Measurements from ENCODE around the gene AAK1. TPM values are rescaled to one million over a fixed set of nuclear protein-coding genes. Genes with fewer than 3 reads are reported as not detected.

AAK1 gene
- polyA plus RNA-seq, 1 experiment, result 23.3 TPM

DNA sequence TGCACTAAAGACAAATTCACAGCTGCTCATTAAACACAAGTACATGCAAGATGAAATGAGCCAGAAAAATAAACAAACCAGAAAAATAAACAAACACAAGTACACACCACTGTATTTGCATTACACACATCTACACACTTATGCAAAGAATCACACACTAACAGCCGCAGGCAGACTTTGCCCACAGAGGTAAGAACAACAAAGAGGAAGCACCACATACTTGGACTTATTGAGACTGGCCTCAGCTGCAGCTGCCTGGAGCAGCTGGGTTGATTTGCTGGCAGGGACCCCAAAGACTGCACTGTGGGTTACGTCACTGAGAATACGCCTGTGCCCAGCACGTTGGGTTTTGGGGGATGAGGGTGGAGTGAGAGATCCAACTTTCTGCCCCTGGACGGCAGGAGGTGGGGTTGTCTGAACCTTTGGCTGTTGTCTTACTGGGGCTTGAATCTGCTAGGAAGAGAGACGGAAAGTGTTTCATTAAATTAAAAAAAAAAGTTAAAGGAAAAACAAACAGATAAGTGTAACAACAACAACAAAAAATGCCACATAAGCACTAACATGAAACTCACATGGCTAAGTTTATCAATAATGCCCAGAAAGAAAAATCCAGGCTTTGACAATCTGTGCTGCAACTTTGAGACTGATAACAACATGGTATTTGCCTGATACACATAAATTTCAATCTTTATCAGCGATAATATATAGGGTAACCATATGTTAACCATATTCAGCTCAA is 134.4 kb downstream of the AAK1 start:
- CTCF ChIA-PET, result no interaction called here
- Histone ChIP-seq H3K36me3 (ENCODE audit: control insufficient read depth, insufficient read depth, low read length) (peaks cover 15% of the 10 kb centered on the region), H3K4me3 (ENCODE audit: low read depth, low read length) (no peak overlapping the region)

GRCh38 chr2:69505710-69506109 is 137.8 kb downstream of the AAK1 start:
- Histone ChIP-seq H3K36me3 (ENCODE audit: control insufficient read depth, insufficient read depth, low read length) (peaks cover 13% of the 10 kb centered on the region), H3K27me3 (ENCODE audit: control insufficient read depth, insufficient read depth, low read length) (no peaks in the 10 kb centered on the region), H3K4me3 (ENCODE audit: low read depth, low read length) (no peak overlapping the region)
- no peak for DNase-seq (ENCODE audit: low read depth)
- TF ChIP-seq, protein P1, sequence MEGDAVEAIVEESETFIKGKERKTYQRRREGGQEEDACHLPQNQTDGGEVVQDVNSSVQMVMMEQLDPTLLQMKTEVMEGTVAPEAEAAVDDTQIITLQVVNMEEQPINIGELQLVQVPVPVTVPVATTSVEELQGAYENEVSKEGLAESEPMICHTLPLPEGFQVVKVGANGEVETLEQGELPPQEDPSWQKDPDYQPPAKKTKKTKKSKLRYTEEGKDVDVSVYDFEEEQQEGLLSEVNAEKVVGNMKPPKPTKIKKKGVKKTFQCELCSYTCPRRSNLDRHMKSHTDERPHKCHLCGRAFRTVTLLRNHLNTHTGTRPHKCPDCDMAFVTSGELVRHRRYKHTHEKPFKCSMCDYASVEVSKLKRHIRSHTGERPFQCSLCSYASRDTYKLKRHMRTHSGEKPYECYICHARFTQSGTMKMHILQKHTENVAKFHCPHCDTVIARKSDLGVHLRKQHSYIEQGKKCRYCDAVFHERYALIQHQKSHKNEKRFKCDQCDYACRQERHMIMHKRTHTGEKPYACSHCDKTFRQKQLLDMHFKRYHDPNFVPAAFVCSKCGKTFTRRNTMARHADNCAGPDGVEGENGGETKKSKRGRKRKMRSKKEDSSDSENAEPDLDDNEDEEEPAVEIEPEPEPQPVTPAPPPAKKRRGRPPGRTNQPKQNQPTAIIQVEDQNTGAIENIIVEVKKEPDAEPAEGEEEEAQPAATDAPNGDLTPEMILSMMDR (IDR thresholded peaks at IDR 0.05; ENCODE audit: insufficient read depth, low read depth, low read length), result no peak
- CTCF ChIA-PET, result interaction anchor here (2.6 kb wide), 1 partner anchor 68 kb away, joined by 6 read pairs; the partner anchor contains the start of gene NFU1
- POLR2A ChIA-PET, result no interaction called here

More for the DNA sequence above, 134.4 kb downstream of the AAK1 start:
- no peaks in the 10 kb centered on the region for H3K27me3 ChIP-seq (ENCODE audit: control insufficient read depth, insufficient read depth, low read length)
- POLR2A ChIA-PET, result no interaction called here
- TF ChIP-seq, protein P1 (IDR thresholded peaks at IDR 0.05; ENCODE audit: insufficient read depth, low read depth, low read length), result no peak
- DNase-seq (ENCODE audit: low read depth), result no peak

GRCh38 chr2:69501301-69501700 is 142.2 kb downstream of the AAK1 start:
- DNase-seq (ENCODE audit: low read depth), result no peak
- Histone ChIP-seq H3K27me3 (ENCODE audit: control insufficient read depth, insufficient read depth, low read length) (no peaks in the 10 kb centered on the region), H3K4me3 (ENCODE audit: low read depth, low read length) (no peak overlapping the region), H3K36me3 (ENCODE audit: control insufficient read depth, insufficient read depth, low read length) (peaks cover 12% of the 10 kb centered on the region)
- ChIA-PET CTCF (interaction anchor here (0.6 kb wide), 1 partner anchor 69 kb away, joined by 4 read pairs; no protein-coding TSS in a partner anchor), POLR2A (no interaction called here)
- TF ChIP-seq, protein P1 (IDR thresholded peaks at IDR 0.05; ENCODE audit: insufficient read depth, low read depth, low read length), result no peak

DNA sequence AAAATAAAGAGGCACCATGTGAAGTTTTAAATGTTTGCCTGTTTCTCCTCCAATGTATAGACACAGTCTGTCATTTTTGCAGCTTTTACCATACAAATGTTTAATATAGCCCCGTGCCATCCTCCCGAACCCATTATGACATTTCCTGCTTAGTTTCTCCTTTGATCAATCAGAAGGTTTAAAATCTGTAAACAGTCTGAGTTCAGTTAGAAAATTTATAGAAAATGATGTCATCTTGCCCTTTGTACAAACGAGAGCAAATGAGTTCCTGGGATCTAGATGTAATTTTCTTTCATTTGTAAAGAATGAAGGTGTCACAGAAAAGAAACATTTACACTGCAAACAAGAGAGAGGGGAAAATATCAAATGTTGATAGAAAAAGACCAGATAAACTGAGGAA is 143.6 kb downstream of the AAK1 start:
- ChIA-PET CTCF (no interaction called here), POLR2A (no interaction called here)
- no peaks in the 10 kb centered on the region for H3K27me3 ChIP-seq (ENCODE audit: control insufficient read depth, insufficient read depth, low read length)
- peaks cover 9% of the 10 kb centered on the region for H3K36me3 ChIP-seq (ENCODE audit: control insufficient read depth, insufficient read depth, low read length)
- H3K4me3 ChIP-seq (ENCODE audit: low read depth, low read length), result no peak overlapping the region
- TF ChIP-seq, protein P1 (IDR thresholded peaks at IDR 0.05; ENCODE audit: insufficient read depth, low read depth, low read length), result no peak
- no peak for DNase-seq (ENCODE audit: low read depth)

DNA sequence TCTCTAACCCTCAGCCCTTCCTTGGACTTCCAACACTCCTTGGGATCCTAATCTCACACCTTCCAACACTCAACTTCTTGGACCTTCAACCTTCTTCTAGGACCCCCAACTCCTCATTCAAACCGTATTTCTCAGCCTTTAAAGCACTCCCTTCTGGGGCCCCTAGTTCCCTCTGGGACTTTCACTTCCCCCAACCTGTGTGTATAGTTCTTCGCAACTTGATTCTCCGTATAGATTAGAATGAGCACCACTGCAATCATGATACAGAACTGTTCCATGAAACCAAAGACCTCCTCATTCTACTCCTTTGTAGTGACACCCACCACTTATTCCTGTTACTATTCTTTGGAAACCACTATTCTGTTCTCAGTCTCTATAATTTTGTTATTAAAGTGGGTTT is 144.3 kb downstream of the AAK1 start:
- Histone ChIP-seq H3K36me3 (ENCODE audit: control insufficient read depth, insufficient read depth, low read length) (peaks cover 10% of the 10 kb centered on the region), H3K27me3 (ENCODE audit: control insufficient read depth, insufficient read depth, low read length) (no peaks in the 10 kb centered on the region), H3K4me3 (ENCODE audit: low read depth, low read length) (no peak overlapping the region)
- ChIA-PET POLR2A (no interaction called here), CTCF (no interaction called here)
- TF ChIP-seq, protein P1 (IDR thresholded peaks at IDR 0.05; ENCODE audit: insufficient read depth, low read depth, low read length), result no peak
- DNase-seq (ENCODE audit: low read depth), result no peak

All from BJ (cell line).